Measurements from ENCODE around the gene FBXO15.

DNA sequence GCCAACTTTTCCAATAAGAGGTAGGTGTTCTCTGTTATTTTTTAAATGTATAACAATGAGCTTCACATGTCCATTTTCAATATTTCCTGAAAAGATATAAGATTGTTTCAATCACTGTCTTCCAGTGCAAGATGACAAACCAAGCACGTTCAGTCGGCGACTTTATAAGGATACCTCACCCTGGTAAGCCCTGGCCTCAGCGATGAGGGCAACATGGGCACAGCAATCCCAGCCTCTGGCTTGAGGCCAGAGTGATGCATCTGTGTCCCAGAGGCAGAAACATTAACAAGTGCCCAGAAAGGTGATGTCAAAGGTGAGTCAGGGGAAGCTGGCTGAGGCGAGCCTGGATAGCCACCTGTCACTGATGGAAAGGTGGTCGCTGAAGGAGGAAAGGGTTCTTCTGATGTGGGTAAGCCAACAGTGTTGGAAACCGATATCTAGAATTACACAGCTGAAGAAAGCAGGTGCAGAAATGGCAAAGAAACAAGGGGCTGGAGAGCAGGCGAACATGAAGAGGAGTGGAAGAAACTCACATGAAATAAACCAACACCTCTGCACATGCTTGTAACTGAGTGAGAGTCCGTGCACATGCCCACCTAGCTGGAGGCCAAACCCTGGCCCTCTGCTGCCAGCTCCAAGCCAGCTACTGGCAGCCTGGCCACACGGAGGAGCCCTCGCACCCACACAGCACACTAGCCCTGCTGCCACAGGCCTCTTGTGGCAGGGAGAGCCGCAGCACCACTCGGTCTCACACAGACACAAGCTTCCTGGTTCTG, 65.5 kb downstream of the FBXO15 start:
- no peak for TF ChIP-seq TAF1 (IDR thresholded peaks at IDR 0.05; ENCODE audit: low read depth, low read length)
- peak; percentile 55 for TF ChIP-seq MAX (IDR thresholded peaks at IDR 0.05)
- TF ChIP-seq ATF3 (IDR thresholded peaks at IDR 0.05; ENCODE audit: insufficient read depth, low read depth, low read length) = no peak
- no peak for TF ChIP-seq SIRT6 (IDR thresholded peaks at IDR 0.05; ENCODE audit: low read length)
- TF ChIP-seq POLR2AphosphoS5 (IDR thresholded peaks at IDR 0.05; ENCODE audit: low read depth, low read length) = no peak
- TF ChIP-seq POLR2A (IDR thresholded peaks at IDR 0.05; ENCODE audit: control extremely low read depth in 1 of 2, low read depth in 2 of 2, low read length in 2 of 2) = no peak
- no peak for TF ChIP-seq RFX5 (IDR thresholded peaks at IDR 0.05; ENCODE audit: borderline replicate concordance, low read depth, low read length)
- peak; percentile 94 to 98 (median 96) for TF ChIP-seq CTCF (IDR thresholded peaks at IDR 0.05; ENCODE audit: control extremely low read depth in 1 of 3, insufficient read depth in 1 of 3, low read depth in 1 of 3, low read length in 3 of 3)
